Endothelial cell of umbilical vein (primary cell): ENCODE measurements around the gene ERLIN1. TPM values are rescaled to one million over a fixed set of nuclear protein-coding genes. Genes with fewer than 3 reads are reported as not detected.

Source experiments
- BruUV-seq: library from RNA; stranded (reverse); fragments of 400-500 nt; replicated peaks from 2 replicates; lab custom pipeline; 2021; lab: Mats Ljungman, UMichigan
- CTCF ChIA-PET: fragments of 300-600, 350-600 bp; sonication (Branson Sonifier 250); formaldehyde crosslinking; loops from one replicate; lab custom pipeline; 2021; ENCODE audit warnings: antibody characterized with exemption, inconsistent platforms; lab: Charles Lee
- POLR2A ChIA-PET: fragments of 300-600, 350-600 bp; sonication (Branson Sonifier 250); formaldehyde crosslinking; loops from one replicate; lab custom pipeline; 2021; ENCODE audit warnings: antibody characterized with exemption, inconsistent platforms; lab: Charles Lee
- DNase-seq: peaks from one replicate; pipeline ENCODE4 v3.0.0-alpha.2; 2011; ENCODE audit warnings: low read depth, low spot score
- FAIRE-seq: peaks from 2 replicates; lab custom pipeline; 2011; peaks lifted over from hg19 to GRCh38; lab: Jason Lieb, UNC
- H2AFZ ChIP-seq: 2 replicates; pipeline ENCODE4 v1.6.0; 2012; ENCODE audit warnings: low read depth, low read length, control low read depth, inconsistent platforms
- H3K27ac ChIP-seq: 2 replicates; pipeline ENCODE4 v1.5.1; 2011; ENCODE audit warnings: low read depth, mild to moderate bottlenecking, control low read depth, low read length, moderate library complexity; ENCODE audit not compliant: insufficient read depth
- H3K27me3 ChIP-seq, 2 experiments: 2 replicates each; pipeline versions ENCODE4 v1.6.0 to v1.6.1; 2011; ENCODE audit warnings: low read length in 2 of 2, mixed read lengths in 1 of 2; ENCODE audit not compliant: control insufficient read depth in 2 of 2, insufficient read depth in 2 of 2
- H3K36me3 ChIP-seq, 2 experiments: 2 replicates in 1 of 2; 3 replicates in 1 of 2; pipeline ENCODE4 v1.5.1; 2011; ENCODE audit warnings: low read length in 2 of 2, mild to moderate bottlenecking in 1 of 2, moderate library complexity in 1 of 2; ENCODE audit not compliant: control insufficient read depth in 2 of 2, insufficient read depth in 2 of 2; ENCODE audit errors: extremely low read depth in 1 of 2
- H3K4me1 ChIP-seq: 3 replicates; pipeline ENCODE4 v1.5.1; 2011; ENCODE audit warnings: mild to moderate bottlenecking, low read length; ENCODE audit not compliant: control insufficient read depth, insufficient read depth; ENCODE audit errors: extremely low read depth
- H3K4me2 ChIP-seq: 2 replicates; pipeline ENCODE4 v1.6.1; 2011; ENCODE audit warnings: low read length, control low read depth, mixed read lengths; ENCODE audit not compliant: insufficient read depth
- H3K4me3 ChIP-seq, 3 experiments: fragments of 200-600 bp in 1 of 3; sonication (generic), shearing (Covaris generic) in 1 of 3; replicated peaks in 1 of 3; 2 replicates each; pipeline ENCODE4 v1.5.1; 2011 to 2016; ENCODE audit warnings: control low read depth in 3 of 3, low read length in 3 of 3, mild to moderate bottlenecking in 2 of 3, inconsistent platforms in 1 of 3, low read depth in 1 of 3, moderate library complexity in 1 of 3; ENCODE audit not compliant: insufficient read depth in 1 of 3
- H3K79me2 ChIP-seq: 2 replicates; pipeline ENCODE4 v1.6.0; 2012; ENCODE audit warnings: low read length, inconsistent platforms; ENCODE audit not compliant: control insufficient read depth, insufficient read depth
- H3K9ac ChIP-seq: replicated peaks from 2 replicates; pipeline ENCODE3; 2011; ENCODE audit warnings: low read length, control low read depth; ENCODE audit not compliant: insufficient read depth; ENCODE audit errors: extremely low read depth
- H3K9me1 ChIP-seq: replicated peaks from 3 replicates; pipeline ENCODE4 v1.6.0; 2011; ENCODE audit warnings: mild to moderate bottlenecking, low read length; ENCODE audit not compliant: control insufficient read depth, insufficient read depth; ENCODE audit errors: extremely low read depth
- H3K9me3 ChIP-seq: replicated peaks from 2 replicates; pipeline ENCODE4 v1.5.1; 2012; ENCODE audit warnings: low read length, inconsistent platforms; ENCODE audit not compliant: control insufficient read depth, insufficient read depth
- H4K20me1 ChIP-seq: replicated peaks from 2 replicates; pipeline ENCODE3; 2011; ENCODE audit warnings: mild to moderate bottlenecking, low read length; ENCODE audit not compliant: control insufficient read depth, insufficient read depth; ENCODE audit errors: extremely low read depth
- GATA2 ChIP-seq: IDR thresholded peaks from 2 replicates; pipeline ENCODE4 v1.7.0; 2011; ENCODE audit warnings: low read depth, mild to moderate bottlenecking, moderate library complexity, mixed read lengths, low read length; ENCODE audit not compliant: insufficient read length, insufficient read depth
- JUN ChIP-seq: IDR thresholded peaks from 2 replicates; pipeline ENCODE4 v1.6.1; 2011; ENCODE audit warnings: borderline replicate concordance, low read depth; ENCODE audit not compliant: insufficient read length, insufficient read depth
- POLR2AphosphoS5 ChIP-seq: IDR thresholded peaks from 2 replicates; pipeline ENCODE4 v1.6.1; 2012; ENCODE audit warnings: low read depth, mild to moderate bottlenecking, control low read depth, low read length, moderate library complexity; ENCODE audit not compliant: insufficient read depth
- dilution Hi-C: fragments of 300-500 bp; cut with MboI; formaldehyde crosslinking; loops from one replicate; pipeline ENCODE4 v1.15.0; 2019; ENCODE audit warnings: low sequenced_read_pairs; ENCODE audit not compliant: extremely low pct_ligation_motif_present
- intact Hi-C: fragments of 100-400 bp; cut with micrococcal nuclease; formaldehyde crosslinking; loops from one replicate; pipeline ENCODE4 v1.10.0; 2022
- polyA plus RNA-seq, 4 experiments: library from polyadenylated mRNA; depleted of rRNA in 3 of 4; stranded (reverse) in 3 of 4; unstranded in 1 of 4; fragments of >200 nt; gene quantifications; 2 replicates each; pipeline versions ENCODE4 v1.2.1 to v1.2.3, GENCODE V29; 2011 to 2012; ENCODE audit warnings: missing spikeins in 1 of 4
- total RNA-seq: library from RNA; stranded (reverse); gene quantifications from 2 replicates; pipeline ENCODE4 v1.2.3, GENCODE V29; 2021
- TF ChIP-seq, protein P1 (sequence below), 2 donors: IDR thresholded peaks; 1 replicate in 1 of 2; 2 replicates in 1 of 2; pipeline ENCODE4 v1.5.1; 2011; ENCODE audit warnings: low read length in 2 of 2, mild to moderate bottlenecking in 2 of 2, moderate library complexity in 2 of 2, control low read depth in 1 of 2, inconsistent platforms in 1 of 2, low read depth in 1 of 2; ENCODE audit not compliant: insufficient read depth in 1 of 2; ENCODE audit errors: extremely low read depth in 1 of 2

ERLIN1 gene
- total and polyA plus RNA-seq, 2 donors (not counting 3 experiments of a cell fraction or from before 2014, with no cell fraction given): 30.7 to 51.0 TPM

DNA sequence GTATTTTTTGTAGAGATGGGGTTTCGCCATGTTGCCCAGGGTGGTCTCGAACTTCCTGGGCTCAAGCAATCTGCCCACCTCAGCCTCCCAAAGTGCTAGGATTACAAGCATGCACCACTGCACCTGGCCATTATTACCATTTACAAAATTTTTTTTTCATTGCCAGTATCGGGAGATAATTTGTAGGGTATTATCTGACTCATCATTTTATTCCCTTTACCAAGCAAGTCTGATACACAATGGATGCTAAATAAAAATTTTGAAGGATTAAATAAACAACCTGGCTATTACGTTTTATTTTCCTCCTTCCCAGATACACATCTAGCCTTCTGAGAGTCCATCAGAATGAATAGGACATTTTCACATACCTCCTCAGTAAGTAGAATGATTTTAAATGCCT, 66.1 kb downstream of the ERLIN1 start:
- Histone ChIP-seq H3K27me3 (peaks cover 4 to 5% of the 10 kb centered on the region in 2 experiments), H3K79me2 (no peaks in the 10 kb centered on the region), H3K9ac (no peak overlapping the region), H3K9me1 (peaks cover 3% of the 10 kb centered on the region), H2AFZ (no peak overlapping the region), H3K36me3 (no peaks in the 10 kb centered on the region), H3K27ac (no peak overlapping the region), H3K9me3 (no peaks in the 10 kb centered on the region), H3K4me3 (no peak overlapping the region), H3K4me1 (no peaks in the 10 kb centered on the region), H3K4me2 (no peak overlapping the region), H4K20me1 (no peaks in the 10 kb centered on the region)
- dilution Hi-C loops (no loop called here), intact Hi-C loops (no loop called here)
- DNase-seq: no peak
- CTCF ChIA-PET: no interaction called here
- TF ChIP-seq POLR2AphosphoS5: no peak
- TF ChIP-seq, protein P1, sequence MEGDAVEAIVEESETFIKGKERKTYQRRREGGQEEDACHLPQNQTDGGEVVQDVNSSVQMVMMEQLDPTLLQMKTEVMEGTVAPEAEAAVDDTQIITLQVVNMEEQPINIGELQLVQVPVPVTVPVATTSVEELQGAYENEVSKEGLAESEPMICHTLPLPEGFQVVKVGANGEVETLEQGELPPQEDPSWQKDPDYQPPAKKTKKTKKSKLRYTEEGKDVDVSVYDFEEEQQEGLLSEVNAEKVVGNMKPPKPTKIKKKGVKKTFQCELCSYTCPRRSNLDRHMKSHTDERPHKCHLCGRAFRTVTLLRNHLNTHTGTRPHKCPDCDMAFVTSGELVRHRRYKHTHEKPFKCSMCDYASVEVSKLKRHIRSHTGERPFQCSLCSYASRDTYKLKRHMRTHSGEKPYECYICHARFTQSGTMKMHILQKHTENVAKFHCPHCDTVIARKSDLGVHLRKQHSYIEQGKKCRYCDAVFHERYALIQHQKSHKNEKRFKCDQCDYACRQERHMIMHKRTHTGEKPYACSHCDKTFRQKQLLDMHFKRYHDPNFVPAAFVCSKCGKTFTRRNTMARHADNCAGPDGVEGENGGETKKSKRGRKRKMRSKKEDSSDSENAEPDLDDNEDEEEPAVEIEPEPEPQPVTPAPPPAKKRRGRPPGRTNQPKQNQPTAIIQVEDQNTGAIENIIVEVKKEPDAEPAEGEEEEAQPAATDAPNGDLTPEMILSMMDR (IDR thresholded peaks at IDR 0.05; ENCODE audit: extremely low read depth in 1 of 2, insufficient read depth in 1 of 2, low read depth in 1 of 2, low read length in 2 of 2): no peak
- no peak for TF ChIP-seq JUN
- no peak for TF ChIP-seq GATA2
- no TSS peak for BruUV-seq
- FAIRE-seq: no peak
- POLR2A ChIA-PET: no interaction called here
